ENCODE results near the gene CACNA1S.

CACNA1S gene

DNA sequence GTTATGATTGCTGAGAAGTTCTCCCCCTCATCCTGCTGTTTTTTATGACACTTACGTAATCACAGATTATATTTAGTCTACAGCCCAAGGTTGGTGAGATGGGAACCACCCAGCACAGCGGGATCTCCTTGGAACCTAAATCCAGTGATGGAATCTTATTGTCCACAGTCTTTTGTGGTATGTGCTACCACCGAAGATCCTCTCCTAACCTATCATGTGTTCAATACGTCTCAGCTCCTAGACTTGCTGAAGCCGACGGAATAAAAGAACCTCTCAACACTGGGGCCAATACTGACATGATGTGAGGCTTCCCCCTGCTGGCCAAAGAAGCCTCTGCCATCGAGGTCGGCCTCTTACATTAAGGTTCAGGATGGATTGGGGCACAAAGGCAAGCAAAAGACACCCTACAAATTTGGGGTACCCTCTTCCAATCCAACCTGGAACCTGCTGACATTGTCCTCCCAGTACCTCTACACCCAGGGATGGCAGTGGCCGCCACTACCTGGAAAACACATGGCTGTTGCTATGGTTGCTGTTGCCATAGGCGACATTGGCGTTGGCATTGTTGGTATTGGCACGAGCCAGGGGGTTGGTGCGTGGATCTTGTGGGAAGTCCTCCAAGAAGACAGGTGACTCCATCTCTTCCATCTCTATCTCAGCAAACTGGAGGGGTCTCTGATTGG, 69.3 kb downstream of the CACNA1S start:
- TF ChIP-seq, protein P1, sequence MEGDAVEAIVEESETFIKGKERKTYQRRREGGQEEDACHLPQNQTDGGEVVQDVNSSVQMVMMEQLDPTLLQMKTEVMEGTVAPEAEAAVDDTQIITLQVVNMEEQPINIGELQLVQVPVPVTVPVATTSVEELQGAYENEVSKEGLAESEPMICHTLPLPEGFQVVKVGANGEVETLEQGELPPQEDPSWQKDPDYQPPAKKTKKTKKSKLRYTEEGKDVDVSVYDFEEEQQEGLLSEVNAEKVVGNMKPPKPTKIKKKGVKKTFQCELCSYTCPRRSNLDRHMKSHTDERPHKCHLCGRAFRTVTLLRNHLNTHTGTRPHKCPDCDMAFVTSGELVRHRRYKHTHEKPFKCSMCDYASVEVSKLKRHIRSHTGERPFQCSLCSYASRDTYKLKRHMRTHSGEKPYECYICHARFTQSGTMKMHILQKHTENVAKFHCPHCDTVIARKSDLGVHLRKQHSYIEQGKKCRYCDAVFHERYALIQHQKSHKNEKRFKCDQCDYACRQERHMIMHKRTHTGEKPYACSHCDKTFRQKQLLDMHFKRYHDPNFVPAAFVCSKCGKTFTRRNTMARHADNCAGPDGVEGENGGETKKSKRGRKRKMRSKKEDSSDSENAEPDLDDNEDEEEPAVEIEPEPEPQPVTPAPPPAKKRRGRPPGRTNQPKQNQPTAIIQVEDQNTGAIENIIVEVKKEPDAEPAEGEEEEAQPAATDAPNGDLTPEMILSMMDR (IDR thresholded peaks at IDR 0.05): peak; percentile 98

DNA sequence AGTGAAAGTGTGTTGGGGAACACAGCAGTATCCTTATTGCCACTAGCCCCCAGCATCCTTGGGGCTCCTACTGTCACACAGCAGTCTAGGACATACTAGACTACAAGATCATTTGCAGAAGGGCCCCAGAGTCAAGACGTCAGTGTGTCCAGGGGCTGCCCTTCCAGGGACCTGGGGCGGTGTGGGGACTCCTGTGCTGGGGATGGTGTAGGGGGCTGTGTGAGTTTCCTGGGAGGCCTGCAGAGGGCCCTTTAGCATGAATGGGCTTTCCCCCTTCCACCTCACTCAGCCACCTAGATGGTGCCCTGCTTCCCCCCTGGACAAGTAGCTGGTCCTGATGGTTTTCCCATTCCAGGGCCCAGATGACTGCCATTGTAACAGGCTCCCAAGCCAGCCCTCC, 71.2 kb downstream of the CACNA1S start:
- TF ChIP-seq, protein P1 (IDR thresholded peaks at IDR 0.05): no peak

DNA sequence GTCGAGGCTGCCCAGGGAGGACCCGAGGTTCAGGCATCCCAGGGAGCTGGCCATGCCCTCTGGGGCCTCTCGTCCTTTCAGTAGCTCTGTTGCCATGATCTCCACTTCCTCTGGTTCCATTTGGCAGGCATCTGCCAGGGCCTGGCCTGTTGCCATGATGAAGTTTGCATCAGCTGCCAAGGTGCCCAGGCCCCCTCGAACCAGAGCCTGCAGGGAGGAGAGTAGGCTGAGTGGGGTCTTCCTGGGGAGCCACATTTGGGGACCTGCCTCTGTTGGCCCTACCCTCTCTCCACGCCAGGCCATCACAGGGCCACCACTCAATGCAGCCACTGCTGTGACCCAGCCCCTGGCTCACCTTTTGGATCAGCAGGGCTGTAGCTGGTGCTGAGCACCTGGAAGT, 72.3 kb downstream of the CACNA1S start:
- TF ChIP-seq, protein P1 (IDR thresholded peaks at IDR 0.05): no peak

DNA sequence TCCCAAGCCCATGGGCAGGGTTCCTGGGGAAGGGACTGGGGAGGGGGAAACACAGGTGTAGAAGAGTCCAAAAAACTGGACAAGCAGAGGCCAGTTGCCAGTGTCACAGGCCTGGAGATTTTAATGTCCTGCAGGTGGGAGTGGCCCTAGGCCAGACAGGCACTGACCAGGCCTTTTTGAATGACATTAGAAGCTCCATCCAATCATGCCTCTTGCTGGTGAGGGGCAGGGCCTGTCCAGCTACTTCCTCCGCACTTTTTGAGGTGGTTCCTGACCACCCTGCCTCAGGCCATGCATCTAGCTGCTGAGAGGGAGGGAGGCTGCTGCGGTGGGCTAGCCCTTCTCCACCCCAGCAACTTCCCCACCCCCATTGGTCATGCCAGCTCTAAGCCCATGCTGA, 72.8 kb downstream of the CACNA1S start:
- TF ChIP-seq, protein P1 (IDR thresholded peaks at IDR 0.05): no peak

DNA sequence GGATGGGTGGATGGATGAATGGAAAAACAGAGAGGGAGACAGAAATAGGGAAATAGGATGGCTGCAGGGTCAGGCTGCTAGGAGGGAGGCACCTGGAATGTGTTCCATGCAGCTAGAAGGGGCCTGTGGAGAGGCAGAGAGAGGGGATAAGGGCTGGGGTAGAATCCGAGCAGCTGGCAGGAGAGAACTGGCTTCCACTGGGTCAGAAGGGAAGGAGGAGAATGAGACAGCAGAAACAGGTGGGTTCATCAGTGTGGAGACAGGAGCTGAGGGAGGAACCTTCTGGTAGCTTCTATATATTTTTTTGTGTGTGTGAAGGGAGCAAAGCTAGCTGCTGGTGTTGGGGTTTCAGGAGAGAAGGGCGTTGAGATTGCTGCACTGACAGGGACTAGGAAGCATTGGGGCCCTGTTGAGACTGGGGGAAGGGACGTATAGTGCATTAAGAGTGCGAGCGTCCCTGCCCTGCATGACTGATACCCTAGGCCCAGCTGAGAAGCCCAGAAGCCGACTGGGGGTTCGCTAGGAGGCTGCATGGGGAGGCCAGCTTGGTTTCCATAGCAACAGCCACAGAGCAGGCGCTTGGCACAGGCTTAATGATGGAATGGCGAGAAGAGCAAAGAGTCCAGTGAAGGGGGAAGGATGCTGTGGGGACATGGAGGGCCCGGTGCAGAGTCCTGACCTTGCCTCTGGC, 73.9 kb downstream of the CACNA1S start:
- TF ChIP-seq, protein P1 (IDR thresholded peaks at IDR 0.05): no peak

DNA sequence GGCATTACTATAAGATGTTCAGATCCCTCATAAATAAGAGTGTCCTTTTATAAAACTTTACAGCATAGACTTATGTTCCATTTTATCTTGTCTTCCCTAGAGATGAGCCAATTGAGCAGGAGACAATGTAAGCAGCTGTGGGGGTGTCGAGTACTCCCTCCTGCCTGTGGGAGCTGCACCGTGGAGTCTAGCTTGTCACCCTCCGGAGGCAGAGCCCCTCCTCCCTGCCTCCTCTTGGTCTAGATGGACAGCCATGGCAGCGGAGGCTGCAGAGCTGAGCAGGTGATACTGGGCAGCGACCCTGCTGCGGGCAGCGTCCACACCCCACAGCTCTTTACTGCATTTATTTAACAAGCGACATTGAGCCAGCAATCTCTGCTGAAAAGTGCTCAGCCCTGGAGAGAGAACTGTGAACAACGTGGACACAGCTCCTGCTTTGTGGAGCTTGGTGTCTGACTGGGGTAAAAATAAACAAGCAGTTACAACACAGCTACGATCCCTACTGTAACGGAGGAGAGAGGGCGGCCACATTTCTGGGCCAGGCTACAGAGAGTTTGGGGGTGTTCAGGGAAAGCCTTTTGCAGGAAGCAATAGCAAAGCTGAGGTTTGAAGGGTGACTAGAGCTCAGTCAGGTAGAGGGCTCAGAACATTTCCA, 75.9 kb downstream of the CACNA1S start:
- TF ChIP-seq, protein P1 (IDR thresholded peaks at IDR 0.05): no peak

DNA sequence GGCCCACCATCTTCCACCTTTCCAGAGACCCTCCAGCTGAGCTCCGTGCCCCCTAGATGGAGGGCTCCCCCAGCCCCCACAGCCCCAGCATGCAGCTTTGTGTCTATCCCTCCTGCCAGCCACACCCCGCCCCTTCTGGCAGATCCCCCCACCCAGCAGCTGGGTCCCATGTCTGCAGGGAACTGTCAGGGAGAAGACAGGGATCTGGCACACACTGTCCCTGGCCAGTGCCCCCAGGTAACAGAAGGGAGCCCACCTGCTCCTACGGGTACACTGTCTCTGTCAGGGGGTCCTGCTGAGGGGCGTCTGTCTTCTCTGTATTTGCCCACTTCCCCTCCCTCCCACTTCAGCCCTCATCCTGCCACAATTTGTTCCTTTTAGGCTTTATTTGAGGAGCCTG, 77.6 kb downstream of the CACNA1S start:
- TF ChIP-seq, protein P1 (IDR thresholded peaks at IDR 0.05): no peak
